GM21576 (cell line): ENCODE measurements around the gene LELP1.
"Not testable (repeated sequence)": the region's sequence is repeated elsewhere in the genome, so short reads cannot be mapped to it uniquely, and the experiment has no call there.

Experiments
- ATAC-seq: cut with Tn5 transposase; IDR thresholded peaks from one replicate; pipeline ENCODE4 v1.9.1; 2021; ENCODE audit warnings: mild to moderate bottlenecking, moderate library complexity; ENCODE audit not compliant: unreplicated experiment

Gene LELP1

DNA sequence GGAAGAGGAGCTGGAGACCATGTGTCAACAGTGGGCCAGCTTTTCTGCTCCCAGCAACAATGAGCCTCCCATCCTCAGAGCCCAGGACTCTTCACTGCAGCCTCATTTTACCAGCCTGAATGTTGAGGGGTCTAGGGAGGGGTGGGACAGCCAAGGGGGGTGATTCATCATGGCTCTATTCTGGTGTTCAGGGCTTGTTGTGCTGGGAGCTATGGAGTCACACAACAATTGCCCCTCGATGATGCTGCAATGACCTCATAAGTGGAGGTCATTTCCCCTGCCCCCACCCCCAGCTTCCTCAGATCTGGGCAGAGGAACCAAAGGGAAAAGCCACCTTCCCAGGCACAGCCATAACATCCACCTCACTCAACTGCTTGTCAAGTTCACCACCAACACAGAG, at the start of gene LELP1:
Gene LELP1, plus strand, starts transcription at position 301 of the 400 bp plus-strand sequence. CDS start 1,278 bp downstream, outside the sequence.
- ATAC-seq: no peak

DNA sequence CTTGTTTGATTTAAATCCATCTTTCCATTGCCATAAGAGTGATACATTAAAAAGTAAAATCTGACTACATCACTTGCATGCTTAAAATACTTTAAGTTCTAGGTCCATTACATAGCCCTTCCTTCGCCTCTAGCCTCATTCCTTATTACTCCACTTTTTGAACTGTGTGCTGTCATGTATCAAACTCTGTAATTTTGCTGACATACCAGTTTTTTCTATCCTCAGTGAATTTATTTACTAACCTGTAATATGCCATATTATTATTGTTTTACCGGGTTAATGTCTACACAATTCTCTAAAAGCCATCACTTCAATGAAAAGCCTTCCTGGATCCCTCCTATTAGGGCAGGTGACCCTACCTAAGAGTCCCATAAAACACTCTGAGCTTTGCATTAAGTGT, 47.7 kb upstream of the LELP1 start:
- ATAC-seq: no peak

DNA sequence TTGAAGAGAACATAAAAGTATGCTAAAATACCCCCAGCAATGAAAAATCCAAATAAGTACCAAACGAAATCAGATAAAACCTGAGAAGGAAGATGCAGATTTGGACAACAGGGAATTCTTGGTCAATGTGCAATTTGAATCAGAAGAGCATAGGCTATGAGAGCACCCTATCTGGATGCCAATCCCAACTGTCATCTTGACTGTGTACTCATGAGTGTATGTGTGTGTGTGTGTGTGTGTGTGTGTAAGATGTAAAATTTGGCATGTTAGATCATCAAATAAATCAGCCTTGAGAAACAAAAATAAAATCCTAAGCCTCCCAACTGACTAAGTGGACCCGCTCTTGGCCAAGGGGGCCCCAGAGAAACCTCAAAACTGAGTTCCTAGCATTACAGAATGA, 34.5 kb upstream of the LELP1 start:
- ATAC-seq: no peak

DNA sequence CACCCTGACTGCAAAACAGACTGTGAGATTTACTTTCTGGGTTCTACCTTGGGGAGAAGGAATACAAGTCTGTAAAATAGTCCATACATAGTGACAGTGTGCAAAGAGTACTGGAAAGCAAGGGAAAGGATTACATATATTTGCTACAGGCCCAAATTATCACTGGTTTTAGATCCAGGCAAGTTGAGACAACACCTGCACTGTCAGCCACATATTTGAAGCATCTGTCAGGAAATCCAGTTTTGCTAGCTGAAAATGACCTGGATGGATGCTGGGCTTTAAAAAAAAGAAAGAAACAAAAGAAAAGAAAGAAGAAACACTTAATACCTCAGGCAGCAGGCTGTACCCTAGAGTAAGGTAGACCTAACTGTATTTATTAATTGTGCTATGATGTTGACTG, 28.6 kb upstream of the LELP1 start:
- no peak for ATAC-seq

DNA sequence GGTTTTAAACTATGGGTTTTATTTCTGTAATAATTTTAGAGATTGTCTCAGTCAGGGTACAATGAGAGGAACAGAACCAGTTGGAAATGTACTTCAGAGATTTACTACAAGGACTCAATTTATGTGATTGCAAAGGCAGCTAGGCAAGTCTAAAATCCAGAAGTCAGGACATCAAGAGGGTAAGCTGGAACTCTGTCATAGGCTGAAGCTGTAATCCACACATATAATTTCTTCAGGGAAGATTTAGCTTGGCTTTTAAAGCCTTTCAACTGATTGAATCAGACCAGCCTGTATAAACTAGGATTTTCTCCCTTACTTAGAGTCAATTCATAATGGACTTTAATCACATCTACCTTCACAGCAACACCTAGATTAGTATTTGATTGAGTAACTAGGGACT, 24.3 kb upstream of the LELP1 start:
- no peak for ATAC-seq

DNA sequence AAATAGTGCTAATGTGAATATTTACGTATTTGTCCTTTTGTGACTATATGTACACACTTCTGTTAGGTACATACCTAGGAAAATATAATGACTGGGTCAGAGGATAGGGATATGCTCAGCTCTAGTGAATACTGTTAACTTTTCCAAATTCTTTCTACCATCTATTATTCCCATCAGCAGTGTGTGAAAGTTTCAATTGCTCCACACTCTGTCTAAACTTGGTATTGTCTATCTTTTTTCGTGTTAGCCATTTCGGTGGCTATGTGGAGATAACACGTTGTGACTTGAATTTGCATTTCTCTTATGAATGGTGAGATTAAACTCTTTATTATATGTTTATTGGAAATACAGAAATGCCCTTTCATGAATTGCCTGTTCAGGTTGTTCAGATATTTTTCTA, 22.7 kb upstream of the LELP1 start:
- ATAC-seq: no peak

DNA sequence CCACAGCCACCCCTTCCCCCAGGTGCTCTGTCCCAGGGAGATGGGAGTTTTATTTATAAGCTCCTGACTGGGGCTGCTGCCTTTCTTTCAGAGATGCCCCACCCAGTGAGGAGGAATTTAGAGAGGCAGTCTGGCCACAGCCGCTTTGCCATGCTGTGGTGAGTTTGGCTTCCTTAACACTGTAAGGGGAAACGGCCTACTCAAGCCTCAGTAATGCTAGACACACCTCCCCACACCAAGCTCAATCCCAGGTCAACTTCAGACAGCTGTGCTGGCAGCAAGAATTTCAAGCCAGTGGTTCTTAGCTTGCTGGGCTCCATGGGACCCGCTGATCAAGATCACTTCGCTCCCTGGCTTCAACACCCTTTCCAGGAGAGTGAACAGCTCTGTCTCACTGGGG, 14.9 kb upstream of the LELP1 start:
- ATAC-seq: not testable (repeated sequence)

DNA sequence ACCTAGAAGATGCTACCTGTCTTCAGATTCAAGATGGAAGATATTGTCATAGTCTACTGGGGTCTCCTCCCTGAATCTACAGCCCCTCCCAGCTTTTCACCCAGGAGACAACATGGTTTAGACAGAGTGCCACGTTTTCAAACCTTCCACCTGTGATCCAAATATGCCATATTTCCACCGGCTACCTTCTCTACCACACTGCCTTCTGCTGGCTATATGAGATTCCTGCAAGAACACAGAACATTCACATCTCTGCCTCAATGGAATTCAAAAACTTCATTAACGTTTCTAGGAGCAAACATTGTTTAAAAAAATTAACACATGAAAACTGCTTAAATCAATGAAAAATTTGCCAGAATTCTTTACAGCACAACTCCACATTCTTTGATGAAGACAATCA, 12.9 kb upstream of the LELP1 start:
- no peak for ATAC-seq

DNA sequence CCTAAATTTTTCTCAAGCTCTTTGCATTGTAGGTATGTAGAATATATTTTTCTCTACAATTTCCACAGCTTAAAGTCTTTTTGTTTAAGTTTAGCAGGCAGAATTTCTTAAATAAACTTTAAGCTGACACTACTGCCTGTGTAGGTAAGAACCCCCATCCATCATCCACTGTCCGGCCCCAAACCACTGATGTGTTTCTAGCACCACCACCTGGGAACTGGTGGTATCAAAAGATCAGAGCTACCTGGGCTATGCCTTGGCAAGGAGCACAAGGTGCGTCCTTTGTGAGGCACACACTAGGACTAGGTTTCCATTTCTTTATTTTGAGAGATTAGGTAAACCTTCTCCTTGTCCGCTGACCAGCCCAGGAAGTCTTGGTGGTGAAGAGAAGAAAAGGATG, 10.5 kb upstream of the LELP1 start:
- no peak for ATAC-seq

DNA sequence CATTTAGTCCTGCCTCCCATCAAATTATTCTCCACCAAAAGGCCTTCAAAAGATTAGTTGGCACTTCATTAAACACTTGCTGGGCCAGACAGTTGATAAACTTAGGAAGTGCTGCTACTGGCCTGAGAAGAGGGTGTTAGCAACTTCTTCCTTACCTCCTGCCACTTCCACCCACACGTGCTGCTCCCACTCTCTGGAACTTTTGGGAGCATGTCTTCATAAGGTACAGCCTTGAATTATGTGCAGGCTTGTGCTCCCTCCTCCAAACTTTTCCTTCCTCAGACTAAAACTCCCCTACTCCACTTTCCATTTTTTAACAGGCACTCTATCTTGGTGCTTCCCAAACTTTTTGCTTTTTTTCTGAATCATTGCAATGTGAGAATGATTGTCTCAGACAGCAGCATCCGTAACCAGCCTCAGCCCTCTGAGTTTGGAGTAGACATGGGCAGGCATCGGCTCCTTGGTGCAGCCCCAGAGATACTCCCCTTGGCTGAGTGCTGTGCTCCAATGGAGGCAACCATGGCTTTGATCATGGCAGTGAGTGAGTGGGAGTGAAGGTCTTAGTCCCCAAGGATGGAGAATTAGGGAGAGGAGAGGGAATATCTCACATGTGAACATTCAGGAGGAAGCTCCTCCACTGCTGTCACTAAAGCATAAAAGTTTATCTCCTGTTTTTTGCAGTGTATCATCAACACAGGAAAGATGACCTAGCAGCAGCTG, 8.7 kb upstream of the LELP1 start:
- ATAC-seq: no peak

DNA sequence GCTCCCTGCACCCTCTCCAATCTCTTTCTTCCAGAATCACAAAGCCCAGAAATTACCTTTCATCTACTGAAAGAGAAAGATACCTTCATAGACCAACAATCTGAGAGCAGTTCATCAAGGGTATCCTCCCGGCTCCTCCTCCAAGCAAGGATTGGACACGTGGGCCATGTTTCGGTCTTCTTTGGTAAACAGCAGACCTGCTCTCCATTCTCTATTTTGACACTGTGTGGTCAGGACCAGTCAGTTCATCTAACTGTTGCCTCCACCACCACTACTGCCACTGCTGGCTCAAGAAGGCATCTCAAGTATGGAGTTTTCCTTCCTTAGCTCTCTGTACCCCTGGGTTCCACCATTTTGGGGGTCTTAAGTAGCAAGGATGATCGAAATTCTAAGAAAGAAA, 8.0 kb upstream of the LELP1 start:
- ATAC-seq: no peak

DNA sequence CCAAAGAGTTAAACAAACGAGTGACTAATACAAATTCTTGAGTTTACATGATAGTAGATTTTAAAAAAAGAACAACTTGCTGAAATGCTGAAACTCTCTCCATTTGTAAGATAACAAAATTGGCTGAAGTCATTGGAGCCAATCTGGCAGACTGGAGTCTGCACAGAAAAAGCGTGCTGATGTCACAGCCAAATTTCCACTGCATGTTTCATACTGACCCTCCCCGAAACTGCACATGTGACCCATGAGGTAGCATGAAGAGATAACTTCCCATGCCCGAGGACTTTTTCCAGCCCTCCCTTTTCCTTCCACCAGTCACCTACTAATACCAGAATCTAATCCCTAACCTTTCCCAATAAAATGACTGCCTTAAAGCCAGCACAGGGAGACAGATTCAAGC, 1.2 kb upstream of the LELP1 start:
- ATAC-seq: no peak

DNA sequence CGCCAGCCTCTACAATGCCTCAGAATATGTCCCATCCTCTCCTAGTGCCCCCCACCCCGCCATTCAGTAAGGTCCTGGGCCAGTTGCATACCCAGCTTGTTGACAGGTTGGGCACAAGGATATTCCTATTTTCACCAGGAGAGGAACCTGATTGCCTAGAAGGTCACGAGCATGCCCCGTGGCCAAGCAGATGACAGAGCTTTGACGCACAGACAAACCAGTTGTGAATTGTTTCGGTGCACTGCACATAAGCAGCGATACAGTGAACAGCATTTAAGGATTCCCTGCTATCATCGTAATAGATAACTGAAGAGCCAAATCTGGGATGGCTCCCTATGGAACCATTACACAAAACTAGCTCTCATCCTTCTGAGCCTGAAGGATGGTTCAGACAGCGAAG, 3.4 kb downstream of the LELP1 start:
- ATAC-seq: no peak

DNA sequence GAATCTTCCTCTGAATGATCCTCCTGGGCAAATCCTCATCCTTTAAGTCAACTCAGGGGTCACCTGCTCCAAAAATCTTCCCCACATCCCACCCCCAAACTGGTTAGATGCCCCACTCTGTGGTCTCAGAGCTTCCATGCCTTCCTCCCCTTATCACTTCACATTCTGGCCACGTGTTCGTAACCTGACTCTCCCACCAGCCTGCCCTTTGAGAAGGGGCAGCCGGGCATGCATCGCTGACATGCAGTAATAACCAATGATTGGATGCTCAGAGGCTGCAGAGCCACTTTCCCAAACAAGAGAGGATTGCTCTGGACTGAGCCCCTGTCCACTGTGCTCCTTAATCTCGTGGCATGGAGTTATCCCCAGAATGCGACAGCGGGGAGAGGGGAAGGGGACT, 7.0 kb downstream of the LELP1 start:
- ATAC-seq: no peak

DNA sequence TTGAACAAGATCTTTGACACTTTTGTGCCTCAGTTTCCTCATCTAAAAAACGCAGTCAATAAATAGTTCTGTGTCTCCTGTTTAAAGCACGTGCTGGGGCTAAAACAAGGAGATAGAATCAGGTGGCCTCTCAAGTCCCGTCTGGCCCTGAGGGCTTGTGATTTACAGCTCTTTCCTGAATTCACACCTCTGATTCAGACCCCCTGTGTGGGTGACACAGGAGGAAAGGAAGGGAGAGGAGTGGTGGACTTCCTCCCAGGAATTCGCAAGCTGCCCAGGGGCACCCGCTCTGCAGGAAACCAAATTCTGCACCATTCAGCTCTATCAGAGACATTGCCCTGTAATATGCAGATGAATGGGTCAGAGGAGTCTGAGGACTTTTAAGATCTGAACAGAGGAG, 9.0 kb downstream of the LELP1 start:
- no peak for ATAC-seq

DNA sequence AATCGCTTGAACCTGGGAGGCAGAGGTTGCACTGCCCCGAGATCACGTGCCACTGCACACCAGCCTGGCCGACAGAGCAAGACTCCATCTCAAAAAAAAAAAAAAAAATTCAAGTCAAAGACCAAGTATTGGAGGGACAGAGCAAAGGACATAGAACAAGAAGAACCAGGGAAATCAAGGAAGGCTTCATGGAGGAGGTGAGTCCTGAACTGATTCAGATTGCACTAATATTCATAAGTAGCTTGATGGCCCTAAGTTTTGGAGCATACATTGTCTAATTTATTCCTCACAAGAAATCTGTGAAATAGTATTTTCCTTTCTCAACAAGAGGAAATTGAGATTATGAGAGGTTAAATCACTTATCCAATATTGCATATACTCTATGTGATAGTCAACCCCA, 10.3 kb downstream of the LELP1 start:
- ATAC-seq: no peak

DNA sequence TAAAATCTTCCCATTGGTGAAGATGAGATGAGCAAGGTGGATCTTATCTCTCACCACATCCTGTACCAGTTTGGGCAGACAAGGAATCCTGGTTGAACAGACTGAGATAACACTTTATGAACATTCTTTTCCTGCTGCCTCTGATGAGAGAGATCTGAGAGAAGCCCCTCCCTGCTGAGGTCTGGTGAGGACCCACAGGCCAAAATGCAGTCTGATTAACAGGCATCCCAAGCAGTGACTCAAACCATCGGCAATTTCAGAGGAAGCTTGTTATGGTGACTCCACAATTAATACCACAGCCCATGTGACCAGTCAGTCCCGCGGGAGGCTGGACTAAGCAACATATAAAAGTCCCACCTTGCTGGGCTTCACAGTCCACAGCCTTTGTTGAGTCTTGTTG, 14.0 kb downstream of the LELP1 start, which contains the start of gene PRR9:
Gene PRR9, plus strand, starts transcription at position 373 of the 400 bp plus-strand sequence. CDS start 561 bp downstream, outside the sequence.
- no peak for ATAC-seq

DNA sequence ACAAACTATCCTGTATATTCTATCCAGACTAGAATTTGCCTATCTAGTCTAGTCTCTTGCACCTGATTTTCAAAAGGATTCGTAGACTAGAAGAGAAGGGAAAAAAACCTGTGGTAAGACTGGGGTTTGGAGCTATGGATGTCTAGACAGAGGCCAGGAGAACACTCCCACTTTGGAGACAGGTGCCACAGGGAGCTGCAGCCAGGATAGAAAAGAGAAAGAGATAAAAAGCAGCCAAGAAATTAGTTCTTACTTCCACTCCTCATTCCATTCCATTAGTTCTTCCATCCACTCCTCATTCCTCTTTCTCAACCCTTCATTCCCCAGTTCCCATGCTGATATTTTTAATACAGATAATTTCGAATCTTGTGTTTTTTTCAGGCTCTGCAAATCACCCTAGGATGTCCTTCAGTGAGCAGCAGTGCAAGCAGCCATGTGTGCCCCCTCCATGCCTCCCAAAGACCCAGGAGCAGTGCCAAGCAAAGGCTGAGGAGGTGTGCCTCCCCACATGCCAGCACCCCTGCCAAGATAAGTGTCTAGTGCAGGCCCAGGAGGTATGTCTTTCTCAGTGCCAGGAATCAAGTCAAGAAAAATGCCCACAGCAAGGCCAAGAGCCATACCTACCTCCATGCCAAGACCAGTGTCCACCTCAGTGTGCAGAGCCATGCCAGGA, 14.7 kb downstream of the LELP1 start:
- no peak for ATAC-seq

DNA sequence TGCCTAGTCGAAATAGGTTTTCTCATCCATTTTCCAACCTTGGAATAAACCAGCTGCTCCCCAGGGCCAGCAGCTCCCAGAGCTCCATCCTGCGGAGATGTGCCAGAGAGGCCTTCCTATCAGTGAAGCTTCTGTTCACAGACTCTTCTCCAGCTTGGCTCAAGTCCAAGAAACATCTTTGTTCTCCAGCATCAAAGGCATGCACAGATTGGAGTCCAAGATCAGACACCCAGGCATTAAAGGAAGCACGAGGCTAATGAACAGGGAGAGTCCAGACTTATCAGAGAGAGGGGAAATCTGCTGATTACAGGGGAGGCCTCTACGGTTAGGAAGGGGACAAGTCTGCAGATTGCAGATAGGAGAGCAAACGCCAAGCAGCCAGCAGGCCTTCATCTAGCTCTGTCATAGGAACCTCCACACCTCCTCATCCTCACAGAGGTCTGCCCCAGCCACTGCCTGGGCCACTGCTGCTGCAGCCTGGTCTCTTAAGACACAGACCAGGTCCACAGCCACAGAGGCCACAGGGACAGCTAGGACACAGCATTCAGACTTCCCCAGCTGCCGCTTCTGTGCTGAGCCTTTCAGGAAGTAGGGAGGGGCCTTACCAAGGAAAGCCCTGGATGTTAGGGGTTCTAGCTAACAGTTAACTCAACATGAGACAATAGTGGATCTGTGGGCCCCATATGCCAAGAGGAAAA, 17.5 kb downstream of the LELP1 start:
- no peak for ATAC-seq

DNA sequence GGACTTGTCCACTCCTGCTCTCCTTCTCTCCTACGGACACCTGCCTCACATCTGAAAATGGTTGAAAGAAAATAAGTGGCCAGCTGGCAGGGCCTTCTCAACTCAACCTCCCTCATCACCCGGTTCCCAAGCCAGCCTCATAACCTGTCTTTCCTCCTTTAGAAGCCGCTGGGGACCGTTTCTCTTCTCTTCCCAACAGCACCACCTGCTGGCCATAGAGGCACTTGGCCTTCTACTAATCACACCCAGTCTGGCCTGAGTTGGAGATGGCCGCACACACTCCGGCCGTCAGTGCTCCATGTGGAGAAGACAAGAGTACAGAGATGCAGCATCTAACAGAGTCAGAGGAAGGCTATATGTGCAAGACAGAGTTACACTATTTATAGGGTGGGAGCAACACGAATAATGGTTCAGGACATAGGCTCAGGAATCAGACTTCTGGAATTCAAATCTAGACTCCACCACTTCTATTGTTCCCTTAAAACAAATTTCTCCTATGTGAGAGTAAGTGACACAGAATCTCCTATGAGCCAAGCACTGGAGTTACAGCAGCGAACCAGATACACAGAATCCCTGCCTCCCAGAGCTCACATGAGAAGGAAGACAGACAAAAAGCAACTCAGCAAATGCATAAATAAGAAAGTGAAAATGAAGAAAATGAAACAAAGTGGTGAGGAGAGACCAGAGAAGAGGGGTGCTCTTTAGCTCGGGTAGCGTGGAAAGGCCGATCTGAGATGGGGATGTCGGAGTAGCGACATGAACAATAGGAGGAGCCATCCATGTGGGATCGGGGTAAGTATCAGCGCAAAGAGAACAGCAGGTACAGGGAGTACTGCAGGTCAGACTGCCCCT, 20.0 kb downstream of the LELP1 start:
- not testable (repeated sequence) for ATAC-seq

DNA sequence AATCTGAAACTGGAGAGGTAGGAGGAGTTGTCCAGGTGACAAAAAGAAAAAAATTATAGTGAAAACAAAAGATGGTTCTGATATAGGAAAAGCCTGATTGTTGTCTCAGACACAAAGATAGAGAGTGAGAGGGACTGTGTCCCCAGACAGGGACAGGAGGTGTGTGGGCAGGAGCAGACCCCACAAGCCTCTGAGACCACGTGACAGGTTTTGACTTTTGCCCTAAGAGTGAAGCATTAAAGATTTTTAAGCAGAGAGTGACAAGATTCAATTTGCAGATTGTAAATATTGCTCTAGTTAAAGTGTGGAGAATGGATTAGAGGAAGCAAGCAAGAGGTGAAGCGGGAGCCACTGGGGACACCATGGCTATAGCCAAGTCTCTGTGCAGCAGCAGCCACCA, 24.6 kb downstream of the LELP1 start:
- ATAC-seq: no peak
